CD4-positive, alpha-beta T cell (primary cell): Measurements from ENCODE around the gene SULT4A1. TPM values are rescaled to one million over a fixed set of nuclear protein-coding genes. Genes with fewer than 3 reads are reported as not detected.

Source experiments
- ATAC-seq: fragments of 200-7000 bp; cut with Tn5 transposase; one replicate; pipeline ENCODE4 v1.10.0; 2022; ENCODE audit warnings: mild to moderate bottlenecking; ENCODE audit not compliant: poor library complexity
- CTCF ChIA-PET: fragments of 350-600 bp; sonication (Branson Sonifier 250); formaldehyde crosslinking; loops from one replicate; lab custom pipeline; 2021; ENCODE audit warnings: antibody characterized with exemption, inconsistent platforms; lab: Charles Lee
- POLR2A ChIA-PET: fragments of 350-600 bp; sonication (Branson Sonifier 250); formaldehyde crosslinking; loops from one replicate; lab custom pipeline; 2021; ENCODE audit warnings: antibody characterized with exemption, inconsistent platforms; lab: Charles Lee
- DNase-seq, 14 experiments: peaks; one replicate each; pipeline ENCODE4 v3.0.0-alpha.2; 2013 to 2020; ENCODE audit warnings: mixed read lengths in 2 of 14
- H3K27ac ChIP-seq, 2 donors: one replicate each; pipeline versions ENCODE4 v1.5.1 to v1.7.0; 2013; ENCODE audit warnings: low read length in 2 of 2, low read depth in 1 of 2, mild to moderate bottlenecking in 1 of 2
- H3K27me3 ChIP-seq, 2 experiments: 1 replicate in 1 of 2; 2 replicates in 1 of 2; pipeline versions ENCODE4 v1.6.1 to v1.7.0; 2013; ENCODE audit warnings: low read length in 2 of 2, control low read depth in 1 of 2, mild to moderate bottlenecking in 1 of 2, moderate library complexity in 1 of 2; ENCODE audit not compliant: insufficient read depth in 2 of 2, control insufficient read depth in 1 of 2
- H3K36me3 ChIP-seq: one replicate; pipeline ENCODE4 v1.6.1; 2013; ENCODE audit warnings: low read length, control low read depth; ENCODE audit not compliant: insufficient read depth
- H3K4me1 ChIP-seq: one replicate; pipeline ENCODE4 v1.6.1; 2013; ENCODE audit warnings: low read length, control low read depth; ENCODE audit not compliant: insufficient read depth
- H3K4me3 ChIP-seq: one replicate; pipeline ENCODE4 v1.5.1; 2013; ENCODE audit warnings: mild to moderate bottlenecking, low read length, moderate library complexity
- H3K9me3 ChIP-seq, 2 experiments: 1 replicate in 1 of 2; 2 replicates in 1 of 2; pipeline versions ENCODE4 v1.6.1 to v1.7.0; 2013; ENCODE audit warnings: low read length in 2 of 2, mild to moderate bottlenecking in 2 of 2, control low read depth in 1 of 2, moderate library complexity in 1 of 2; ENCODE audit not compliant: control insufficient read depth in 1 of 2, insufficient read depth in 1 of 2
- H3K27ac Mint-ChIP-seq: one replicate; pipeline ENCODE4 v1.8.0; 2020; ENCODE audit warnings: mixed read lengths
- H3K27me3 Mint-ChIP-seq: one replicate; pipeline ENCODE4 v1.8.0; 2021; ENCODE audit warnings: mixed read lengths
- H3K36me3 Mint-ChIP-seq: one replicate; pipeline ENCODE4 v1.8.0; 2021; ENCODE audit warnings: low read depth, mixed read lengths
- H3K4me1 Mint-ChIP-seq: one replicate; pipeline ENCODE4 v1.8.0; 2021; ENCODE audit warnings: low read depth, mixed read lengths
- H3K4me3 Mint-ChIP-seq: one replicate; pipeline ENCODE4 v1.8.0; 2020; ENCODE audit warnings: mild to moderate bottlenecking, mixed read lengths
- H3K9me3 Mint-ChIP-seq: one replicate; pipeline ENCODE4 v1.8.0; 2020; ENCODE audit warnings: mixed read lengths
- intact Hi-C, 2 experiments: fragments of 100-400 bp; cut with DNase I in 1 of 2; cut with micrococcal nuclease in 1 of 2; formaldehyde crosslinking; loops; one replicate each; pipeline versions ENCODE4 v1.15.1 to v1.9.0; 2023 to 2025; cut with DNase I, micrococcal nuclease
- total RNA-seq, 174 experiments: library from RNA in 2 of 174; stranded (reverse) in 2 of 174; gene quantifications; one replicate each; pipeline ENCODE4 v1.2.3 and lab custom pipeline; 2021 to 2026
- TF ChIP-seq, protein P1 (sequence below): fragments of 200-600 bp; IDR thresholded peaks from one replicate; pipeline ENCODE4 v1.8.0; 2022; ENCODE audit warnings: antibody characterized with exemption, mild to moderate bottlenecking

The SULT4A1 gene
- total RNA-seq, 2 experiments from 2014 or later, result not detected

DNA sequence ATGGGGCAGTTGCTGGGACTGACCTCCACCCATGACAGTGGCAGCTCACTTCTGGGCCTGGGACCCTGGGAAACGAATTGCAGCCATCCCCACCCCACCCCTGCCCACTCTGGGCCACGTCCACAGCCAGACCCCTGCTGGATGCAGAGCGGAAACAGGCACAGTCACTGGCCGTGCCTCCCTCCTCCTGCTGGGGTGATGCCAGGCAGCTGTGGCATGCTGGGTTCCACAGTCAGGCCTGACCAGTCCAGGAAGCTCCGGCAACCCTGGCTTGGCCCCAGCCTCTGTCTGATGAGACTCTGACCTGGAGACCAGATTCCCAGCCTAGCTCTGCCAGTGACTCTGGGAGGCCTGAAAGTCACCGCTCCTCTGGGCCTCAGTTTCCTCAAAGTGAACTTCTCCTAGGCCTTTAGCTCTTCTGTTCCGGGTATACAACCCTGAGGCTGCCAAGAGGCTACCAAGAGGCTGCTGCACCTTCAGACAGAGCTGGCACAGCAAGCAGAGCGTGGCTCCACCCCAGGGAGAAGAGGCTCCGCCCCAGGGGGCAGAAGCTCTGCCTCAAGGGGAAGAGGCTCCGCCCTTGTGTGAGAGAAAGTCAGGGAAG lies 8.9 kb downstream of the SULT4A1 start:
- no peaks in the 10 kb centered on the region for H3K36me3 ChIP-seq
- no peak for ATAC-seq
- no peaks in the 10 kb centered on the region for H3K36me3 Mint-ChIP-seq
- no peak overlapping the region for H3K27ac ChIP-seq
- no peaks in the 10 kb centered on the region for H3K4me1 Mint-ChIP-seq
- H3K4me3 ChIP-seq, result no peak overlapping the region
- H3K9me3 ChIP-seq, result peaks cover 4 to 26% of the 10 kb centered on the region in 2 experiments
- H3K27me3 Mint-ChIP-seq, result peaks cover 65% of the 10 kb centered on the region
- H3K27ac Mint-ChIP-seq, result no peak overlapping the region
- TF ChIP-seq, protein P1, sequence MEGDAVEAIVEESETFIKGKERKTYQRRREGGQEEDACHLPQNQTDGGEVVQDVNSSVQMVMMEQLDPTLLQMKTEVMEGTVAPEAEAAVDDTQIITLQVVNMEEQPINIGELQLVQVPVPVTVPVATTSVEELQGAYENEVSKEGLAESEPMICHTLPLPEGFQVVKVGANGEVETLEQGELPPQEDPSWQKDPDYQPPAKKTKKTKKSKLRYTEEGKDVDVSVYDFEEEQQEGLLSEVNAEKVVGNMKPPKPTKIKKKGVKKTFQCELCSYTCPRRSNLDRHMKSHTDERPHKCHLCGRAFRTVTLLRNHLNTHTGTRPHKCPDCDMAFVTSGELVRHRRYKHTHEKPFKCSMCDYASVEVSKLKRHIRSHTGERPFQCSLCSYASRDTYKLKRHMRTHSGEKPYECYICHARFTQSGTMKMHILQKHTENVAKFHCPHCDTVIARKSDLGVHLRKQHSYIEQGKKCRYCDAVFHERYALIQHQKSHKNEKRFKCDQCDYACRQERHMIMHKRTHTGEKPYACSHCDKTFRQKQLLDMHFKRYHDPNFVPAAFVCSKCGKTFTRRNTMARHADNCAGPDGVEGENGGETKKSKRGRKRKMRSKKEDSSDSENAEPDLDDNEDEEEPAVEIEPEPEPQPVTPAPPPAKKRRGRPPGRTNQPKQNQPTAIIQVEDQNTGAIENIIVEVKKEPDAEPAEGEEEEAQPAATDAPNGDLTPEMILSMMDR, result no peak
- no peaks in the 10 kb centered on the region for H3K4me1 ChIP-seq
- ChIA-PET CTCF (no interaction called here), POLR2A (no interaction called here)
- DNase-seq, result no peak
- intact Hi-C loops, result no loop called here
- H3K9me3 Mint-ChIP-seq, result peaks cover 5% of the 10 kb centered on the region
- H3K27me3 ChIP-seq, result peaks cover 14% of the 10 kb centered on the region in 2 experiments
- no peak overlapping the region for H3K4me3 Mint-ChIP-seq

DNA sequence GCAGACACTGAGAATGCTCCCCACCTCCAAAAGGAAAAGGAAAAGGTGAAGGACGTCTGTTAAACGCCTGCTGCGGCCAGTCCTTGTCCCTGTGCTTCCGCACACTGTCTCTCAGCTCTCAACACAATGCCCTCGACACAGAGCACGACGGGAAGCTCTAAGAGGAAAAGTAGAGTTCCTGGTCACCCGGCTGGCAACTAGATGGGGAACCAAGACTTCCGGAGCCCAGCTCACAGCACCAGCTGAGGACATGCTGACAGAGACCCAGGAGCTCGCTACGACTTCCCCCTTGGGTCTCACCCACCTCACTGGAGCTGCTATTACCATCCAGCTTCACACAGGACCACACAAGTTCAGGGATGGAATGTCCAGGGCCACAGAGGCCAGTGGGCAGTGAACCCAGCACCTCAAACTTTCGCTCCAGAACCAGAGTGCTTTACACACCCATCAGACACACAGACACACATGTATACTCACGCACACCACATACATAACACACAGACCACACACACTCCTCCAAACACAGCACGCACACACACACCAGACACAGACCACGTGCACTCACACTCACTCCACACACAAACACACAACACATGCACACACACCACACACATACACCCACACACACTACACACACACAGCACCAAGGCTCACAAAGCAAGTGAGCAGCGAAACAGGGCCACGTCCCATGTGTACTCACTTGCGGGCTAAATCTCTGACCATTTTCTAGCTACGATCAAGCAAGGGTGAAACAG lies 9.6 kb downstream of the SULT4A1 start:
- peaks cover 4 to 25% of the 10 kb centered on the region in 2 experiments for H3K9me3 ChIP-seq
- DNase-seq (no peak), ATAC-seq (no peak)
- no peak overlapping the region for H3K27ac Mint-ChIP-seq
- peaks cover 61% of the 10 kb centered on the region for H3K27me3 Mint-ChIP-seq
- H3K4me1 ChIP-seq, result no peaks in the 10 kb centered on the region
- no peak overlapping the region for H3K27ac ChIP-seq
- H3K27me3 ChIP-seq, result peaks cover 14% of the 10 kb centered on the region in 2 experiments
- no peak overlapping the region for H3K4me3 ChIP-seq
- CTCF ChIA-PET, result no interaction called here
- POLR2A ChIA-PET, result no interaction called here
- TF ChIP-seq, protein P1, result no peak
- H3K36me3 ChIP-seq, result no peaks in the 10 kb centered on the region
- no peak overlapping the region for H3K4me3 Mint-ChIP-seq
- H3K36me3 Mint-ChIP-seq, result no peaks in the 10 kb centered on the region
- no peaks in the 10 kb centered on the region for H3K4me1 Mint-ChIP-seq
- peaks cover 5% of the 10 kb centered on the region for H3K9me3 Mint-ChIP-seq
- intact Hi-C loops, result no loop called here

DNA sequence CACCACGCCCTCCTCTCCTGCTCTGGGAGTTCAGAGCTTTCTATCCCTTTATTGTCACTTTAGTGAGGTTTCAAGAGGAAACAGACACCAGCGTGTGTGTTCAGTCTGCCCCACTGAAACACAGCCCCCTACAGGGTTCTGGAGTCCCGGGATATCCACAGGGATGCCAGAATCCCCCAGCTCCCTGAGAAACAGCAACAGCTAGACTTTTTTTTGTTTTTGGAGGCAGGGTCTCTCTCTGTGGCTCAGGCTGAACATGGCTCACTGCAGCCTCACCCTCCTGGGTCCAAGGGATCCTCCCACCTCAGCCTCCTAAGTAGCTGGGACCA lies 10.4 kb downstream of the SULT4A1 start:
- H3K9me3 Mint-ChIP-seq, result peaks cover 2% of the 10 kb centered on the region
- intact Hi-C loops, result no loop called here
- no peaks in the 10 kb centered on the region for H3K4me1 Mint-ChIP-seq
- TF ChIP-seq, protein P1, result no peak
- H3K9me3 ChIP-seq, result peaks cover 0 to 22% of the 10 kb centered on the region in 2 experiments
- no peak overlapping the region for H3K4me3 Mint-ChIP-seq
- H3K36me3 ChIP-seq, result no peaks in the 10 kb centered on the region
- peaks cover 7 to 14% of the 10 kb centered on the region in 2 experiments for H3K27me3 ChIP-seq
- H3K27me3 Mint-ChIP-seq, result peaks cover 54% of the 10 kb centered on the region
- H3K4me3 ChIP-seq, result no peak overlapping the region
- H3K27ac ChIP-seq, result no peak overlapping the region
- H3K4me1 ChIP-seq, result no peaks in the 10 kb centered on the region
- no peak for DNase-seq
- no peak for ATAC-seq
- H3K36me3 Mint-ChIP-seq, result no peaks in the 10 kb centered on the region
- ChIA-PET POLR2A (no interaction called here), CTCF (no interaction called here)
- no peak overlapping the region for H3K27ac Mint-ChIP-seq
